GM19043 (cell line): Measurements from ENCODE around the gene TIGD6.
"Not testable (repeated sequence)": the region's sequence is repeated elsewhere in the genome, so short reads cannot be mapped to it uniquely, and the experiment has no call there.

Experiments
- ATAC-seq: cut with Tn5 transposase; IDR thresholded peaks from one replicate; pipeline ENCODE4 v1.9.1; 2021; ENCODE audit warnings: low read depth; ENCODE audit not compliant: unreplicated experiment

The TIGD6 gene

DNA sequence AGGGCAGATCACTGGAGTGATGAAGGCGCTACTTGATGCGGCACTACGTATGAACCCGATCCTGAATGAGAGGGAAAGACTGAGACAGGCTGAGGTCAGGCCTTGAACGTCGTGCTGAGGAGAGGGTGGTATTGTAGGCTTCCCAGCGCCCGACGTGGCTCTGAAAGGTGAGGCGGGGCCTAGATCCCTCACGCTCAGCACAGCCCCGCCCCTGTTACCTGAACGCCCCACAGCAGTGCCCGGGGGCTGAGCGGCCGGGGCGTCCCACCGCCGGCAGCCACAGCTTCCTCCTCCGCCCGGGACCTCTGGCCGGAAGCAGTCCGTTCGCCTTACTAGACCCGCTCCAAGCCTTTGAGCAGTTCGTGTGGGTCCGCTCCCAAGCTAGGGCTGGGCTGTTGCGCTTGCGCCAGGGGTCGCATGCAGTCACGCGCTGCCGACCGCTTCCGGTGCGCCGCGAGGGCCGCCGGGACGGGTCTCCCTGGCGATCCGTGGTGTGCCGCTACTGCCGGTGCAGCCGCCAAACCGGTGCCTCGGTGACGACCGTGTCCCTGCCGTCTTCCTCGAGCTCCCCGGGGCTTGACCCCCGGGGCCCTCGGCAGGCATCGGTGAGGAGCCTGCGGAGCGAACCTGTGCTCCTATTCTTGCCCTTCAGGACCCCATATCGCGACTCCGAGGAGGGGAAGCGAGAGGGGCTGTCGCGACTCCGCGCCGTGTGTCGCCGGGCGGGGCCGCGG, at the start of gene TIGD6, which contains the start of gene HMGXB3:
TIGD6 (minus strand) TSS at position 399 of the 734 bp plus-strand sequence. CDS start 4,306 bp downstream, outside the sequence.
HMGXB3 (plus strand) TSS at position 484 of the 734 bp plus-strand sequence. CDS start 4,114 bp downstream, outside the sequence.
- peak; percentile 85 for ATAC-seq

DNA sequence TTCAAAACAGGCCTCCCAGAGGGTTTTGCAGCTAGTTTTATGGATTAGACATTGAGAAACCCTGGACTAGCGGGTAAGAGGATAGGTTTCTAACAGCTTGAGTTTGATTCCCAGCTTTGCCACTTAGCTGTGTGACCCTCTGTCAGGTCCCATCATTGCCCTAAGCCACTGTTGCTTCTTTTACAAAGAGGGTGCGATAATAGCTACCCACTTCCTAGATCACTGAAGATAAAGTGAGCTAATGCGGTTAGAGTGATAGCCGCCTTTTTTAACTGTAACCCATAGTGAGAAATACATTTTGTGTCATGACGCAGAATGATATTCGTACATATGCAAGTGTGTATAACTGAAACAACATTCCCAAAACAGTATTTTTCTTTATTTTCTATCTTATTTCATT, 45.6 kb upstream of the TIGD6 start:
- ATAC-seq = no peak

DNA sequence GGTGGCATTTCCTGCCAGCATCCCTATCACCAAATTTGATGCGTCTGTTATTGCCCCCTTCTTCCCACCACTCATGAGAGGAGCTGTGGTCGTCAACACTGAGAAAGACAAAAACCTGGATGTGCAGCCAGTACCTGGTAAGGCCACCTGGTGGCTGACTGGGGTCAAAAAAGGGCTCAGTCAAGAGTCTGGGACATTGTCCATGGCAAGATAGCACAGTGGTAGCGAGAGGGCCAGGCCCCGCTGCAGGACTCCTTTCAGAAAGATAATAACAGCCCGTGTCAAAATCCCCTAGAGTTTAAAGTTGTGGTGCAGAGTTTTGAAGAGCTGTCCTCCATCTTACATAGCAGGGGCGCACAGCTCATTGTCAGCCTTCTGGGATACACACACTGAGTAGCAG, 45.1 kb upstream of the TIGD6 start:
- no peak for ATAC-seq

DNA sequence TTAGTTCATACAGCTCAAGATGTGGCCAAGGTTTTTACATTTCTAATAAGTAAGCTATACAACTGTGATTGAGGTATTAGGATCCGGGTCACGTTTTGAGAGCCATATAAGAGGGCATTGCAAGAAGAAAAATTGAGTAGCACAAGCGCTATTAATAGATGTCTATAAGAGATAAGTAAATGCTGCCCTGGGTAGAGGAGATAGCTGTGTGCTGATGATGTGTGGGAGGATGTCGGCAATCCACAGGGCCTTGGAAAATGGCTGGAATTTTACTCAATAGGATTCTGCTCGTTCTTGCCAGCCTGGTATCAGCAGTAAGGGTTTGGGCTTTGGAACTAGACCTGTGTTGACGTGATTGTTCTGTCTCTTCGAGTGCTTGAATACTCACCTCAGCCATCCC, 44.3 kb upstream of the TIGD6 start:
- ATAC-seq = no peak

DNA sequence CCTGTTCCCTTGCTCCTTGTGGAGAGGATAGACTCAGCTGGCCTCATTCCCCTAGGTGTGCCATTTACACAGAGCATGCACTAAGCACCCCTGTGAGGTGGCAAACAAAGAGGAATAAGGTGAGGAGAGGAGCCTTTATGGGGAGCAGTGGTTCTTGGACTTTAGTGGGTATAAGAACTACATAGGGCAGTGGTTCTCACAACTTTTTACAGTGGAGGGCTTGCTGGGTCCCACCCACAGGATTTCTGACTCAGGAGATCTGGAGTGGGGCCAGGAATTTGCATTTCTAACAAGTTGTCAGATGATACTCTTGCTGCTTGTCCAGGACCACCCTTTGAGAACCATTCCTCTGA, 43.9 kb upstream of the TIGD6 start:
- ATAC-seq = no peak

DNA sequence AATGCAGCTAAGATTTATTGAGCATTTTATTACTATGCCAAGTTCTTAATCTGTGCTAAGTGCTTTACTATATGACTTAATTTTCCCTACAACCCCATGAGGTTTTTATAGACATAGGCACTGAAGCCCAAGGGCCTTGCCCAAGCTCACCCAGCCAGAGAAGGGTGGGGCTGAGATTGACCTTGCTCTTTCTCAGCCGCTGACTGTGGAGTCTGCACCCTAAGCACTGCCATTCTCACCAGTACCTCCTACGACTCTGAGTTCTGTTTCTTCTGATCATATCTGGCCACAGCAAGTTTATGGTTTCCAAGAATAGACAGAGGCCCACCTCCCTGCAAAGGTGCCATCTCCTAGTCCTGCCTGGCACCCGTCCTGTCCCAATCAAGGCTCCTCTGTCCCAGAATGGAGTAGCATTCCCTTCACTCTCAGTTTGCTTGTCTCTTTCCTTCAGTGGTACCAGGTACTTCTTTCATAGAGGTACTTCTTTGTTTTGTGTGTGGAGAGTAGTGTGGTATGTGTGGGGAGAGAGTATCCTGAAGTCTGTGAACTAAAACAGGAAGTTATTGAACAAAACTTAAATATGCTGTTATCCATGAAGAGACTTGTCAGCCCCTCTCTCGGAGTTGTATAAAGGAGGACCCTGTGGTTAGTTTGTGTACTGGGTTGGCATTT, 43.3 kb upstream of the TIGD6 start:
- no peak for ATAC-seq

DNA sequence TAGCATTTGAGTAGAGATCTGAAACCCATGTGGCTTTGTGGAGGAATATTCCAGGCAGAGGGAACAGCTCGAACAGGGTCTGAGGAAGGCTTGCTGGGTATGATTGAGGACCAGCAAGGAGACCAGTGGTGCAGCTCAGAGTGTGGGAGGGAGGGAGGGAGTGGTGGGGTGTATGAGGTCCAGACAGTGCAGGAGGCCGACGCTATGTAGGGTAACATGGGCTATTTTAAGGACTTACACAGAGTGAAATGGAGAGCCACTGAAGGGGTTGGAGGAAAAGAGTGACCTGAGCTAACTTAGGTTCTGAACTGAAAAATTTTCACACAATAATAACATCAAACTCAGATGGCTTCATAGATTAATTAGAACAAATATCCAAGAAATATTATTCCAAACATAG, 42.0 kb upstream of the TIGD6 start:
- no peak for ATAC-seq

DNA sequence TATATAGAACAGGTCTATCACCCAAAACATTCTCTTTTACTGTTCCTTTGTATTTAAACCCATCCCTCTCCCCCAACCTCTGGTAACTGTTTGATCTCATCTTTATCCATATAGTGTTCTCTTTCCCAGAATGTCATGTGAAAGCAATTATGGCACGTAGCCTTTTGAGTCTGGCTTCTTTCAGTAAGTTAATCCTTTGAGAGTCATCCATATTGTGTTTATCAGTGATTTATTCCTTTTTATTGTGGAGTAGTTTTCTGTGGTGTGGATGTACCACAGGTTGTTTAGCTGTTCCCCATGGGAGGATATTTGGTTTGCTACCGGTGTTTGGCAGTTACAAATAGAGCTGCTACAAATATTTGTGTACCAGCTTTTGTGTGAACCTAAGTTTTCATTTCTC, 38.1 kb upstream of the TIGD6 start:
- no peak for ATAC-seq

DNA sequence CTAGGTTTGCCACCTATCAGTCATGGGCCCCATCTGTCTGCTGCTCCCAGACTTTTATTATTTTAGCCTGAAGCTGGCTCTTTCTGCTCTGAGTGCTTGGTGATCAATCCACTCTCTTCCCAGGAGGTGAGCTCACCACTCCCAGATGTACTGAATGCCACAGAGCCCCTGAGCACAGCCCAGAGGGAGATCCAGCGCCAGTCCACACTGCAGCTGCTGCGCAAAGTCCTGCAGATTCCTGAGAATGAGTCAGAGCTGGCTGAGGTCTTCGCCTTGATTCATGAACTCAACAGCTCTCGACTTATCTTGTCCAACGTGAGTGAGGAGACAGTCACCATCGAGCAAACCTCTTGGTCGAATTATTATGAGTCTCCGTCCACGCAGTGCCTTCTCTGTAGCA, 36.1 kb upstream of the TIGD6 start:
- no peak for ATAC-seq

DNA sequence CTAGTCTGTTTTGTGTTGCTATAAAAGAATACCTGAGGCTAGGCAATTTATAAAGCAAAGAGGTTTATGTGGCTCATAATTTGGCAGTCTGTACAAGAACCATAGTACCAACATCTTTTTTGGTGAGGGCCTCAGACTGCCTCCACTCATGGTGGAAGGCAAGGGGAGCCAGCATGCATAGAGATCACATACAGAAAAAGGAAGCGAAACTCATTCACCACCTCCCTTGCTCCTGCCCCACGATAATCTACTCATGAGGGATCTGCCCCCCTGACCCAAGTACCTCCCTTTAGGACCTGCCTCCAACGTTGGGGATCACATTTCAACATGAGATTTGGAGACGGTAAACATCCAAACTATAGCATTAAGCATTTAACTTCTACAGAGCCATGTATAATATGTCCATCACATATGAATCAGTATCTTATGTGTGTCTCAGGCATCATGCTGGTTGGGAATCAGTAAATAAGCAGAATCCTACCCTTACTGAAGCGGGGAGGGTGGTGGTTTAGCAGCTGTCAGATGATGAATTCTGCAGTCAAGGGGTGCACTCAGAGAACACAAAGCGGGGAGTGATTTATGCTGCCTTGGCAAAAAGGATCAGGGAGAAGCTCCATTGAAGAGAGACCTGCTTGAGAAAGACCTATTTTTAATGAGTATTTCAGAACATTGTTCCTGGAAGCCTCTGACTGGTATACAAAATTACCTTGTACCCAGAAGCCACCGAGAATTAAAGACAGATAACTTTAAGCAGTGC, 34.9 kb upstream of the TIGD6 start:
- peak; percentile 95 for ATAC-seq

DNA sequence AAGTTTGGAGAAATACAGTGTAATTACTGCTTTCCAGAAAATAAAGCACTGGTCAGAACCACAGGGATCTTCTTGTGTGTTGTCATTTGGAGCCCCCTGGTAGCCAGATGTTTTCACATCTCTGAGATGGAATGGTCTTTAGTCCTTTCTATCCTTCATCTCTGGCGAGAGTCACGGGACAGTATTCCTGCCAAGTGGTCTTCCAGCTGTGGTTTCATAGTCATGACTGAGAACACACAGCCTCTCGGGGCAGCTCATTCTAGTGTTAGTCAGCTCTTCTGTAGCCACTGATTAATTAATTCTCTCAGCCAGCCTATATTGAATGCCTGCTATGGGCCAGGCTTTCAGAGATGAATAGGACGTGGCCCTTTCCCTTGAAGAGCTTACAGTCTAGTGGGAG, 34.2 kb upstream of the TIGD6 start:
- no peak for ATAC-seq

DNA sequence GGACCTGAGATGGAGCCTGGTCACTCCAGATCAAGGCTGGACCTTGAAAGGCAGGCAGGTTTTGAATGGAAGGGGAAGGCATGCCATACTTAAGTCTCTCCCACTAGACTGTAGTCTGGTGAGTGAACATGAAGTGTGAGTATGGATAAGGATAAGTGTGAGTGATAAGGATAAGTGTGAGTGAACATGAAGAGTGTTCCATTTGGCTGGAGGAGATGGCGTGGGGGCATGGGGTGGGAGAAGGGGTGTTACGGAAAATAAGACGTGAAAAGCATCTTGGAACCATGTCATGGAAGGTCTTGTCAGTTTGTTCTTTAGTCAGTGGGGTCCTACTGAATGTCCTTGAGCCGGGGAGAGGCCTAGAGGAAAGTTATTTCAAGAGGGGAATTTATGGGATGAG, 32.9 kb upstream of the TIGD6 start:
- no peak for ATAC-seq

DNA sequence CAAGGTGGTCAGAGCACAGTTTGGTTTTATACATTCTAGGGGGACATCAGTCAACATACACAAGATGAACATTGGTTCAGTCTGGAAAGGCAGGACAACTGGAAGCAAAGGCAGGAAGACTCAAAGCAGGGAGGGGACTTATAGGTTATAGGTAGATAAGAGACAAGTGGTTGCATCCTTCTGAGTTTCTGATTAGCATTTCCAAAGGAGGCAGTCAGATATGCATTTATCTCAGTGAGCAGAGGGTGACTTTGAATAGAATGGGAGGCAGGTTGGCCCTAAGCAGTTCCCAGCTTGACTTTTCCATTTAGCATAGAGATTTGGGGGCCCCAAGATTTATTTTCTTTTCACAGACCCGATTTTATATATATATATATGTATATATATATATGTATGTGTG, 27.6 kb upstream of the TIGD6 start:
- not testable (repeated sequence) for ATAC-seq

DNA sequence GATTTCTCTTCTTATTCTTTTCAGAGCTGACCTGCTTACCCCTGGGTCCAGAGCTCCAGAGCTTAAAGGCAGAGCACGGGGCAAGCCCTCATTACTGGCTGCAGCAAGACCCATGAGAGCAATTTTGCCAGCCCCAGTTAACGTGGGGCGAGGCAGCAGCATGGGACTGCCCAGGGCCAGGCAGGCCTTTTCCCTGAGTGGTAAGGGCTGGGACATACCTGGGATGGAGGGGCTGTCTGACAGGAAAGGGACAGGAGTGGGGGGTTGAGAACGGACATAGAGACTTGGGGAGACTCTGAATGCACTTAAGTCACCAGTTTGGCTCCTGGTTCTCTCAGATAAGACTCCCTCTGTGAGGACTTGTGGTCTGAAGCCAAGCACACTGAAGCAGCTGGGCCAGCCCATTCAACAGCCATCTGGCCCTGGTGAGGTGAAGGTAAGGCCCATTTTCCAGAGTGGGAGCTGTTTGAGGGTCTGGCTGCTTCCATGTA, 26.3 kb upstream of the TIGD6 start:
- ATAC-seq = no peak

DNA sequence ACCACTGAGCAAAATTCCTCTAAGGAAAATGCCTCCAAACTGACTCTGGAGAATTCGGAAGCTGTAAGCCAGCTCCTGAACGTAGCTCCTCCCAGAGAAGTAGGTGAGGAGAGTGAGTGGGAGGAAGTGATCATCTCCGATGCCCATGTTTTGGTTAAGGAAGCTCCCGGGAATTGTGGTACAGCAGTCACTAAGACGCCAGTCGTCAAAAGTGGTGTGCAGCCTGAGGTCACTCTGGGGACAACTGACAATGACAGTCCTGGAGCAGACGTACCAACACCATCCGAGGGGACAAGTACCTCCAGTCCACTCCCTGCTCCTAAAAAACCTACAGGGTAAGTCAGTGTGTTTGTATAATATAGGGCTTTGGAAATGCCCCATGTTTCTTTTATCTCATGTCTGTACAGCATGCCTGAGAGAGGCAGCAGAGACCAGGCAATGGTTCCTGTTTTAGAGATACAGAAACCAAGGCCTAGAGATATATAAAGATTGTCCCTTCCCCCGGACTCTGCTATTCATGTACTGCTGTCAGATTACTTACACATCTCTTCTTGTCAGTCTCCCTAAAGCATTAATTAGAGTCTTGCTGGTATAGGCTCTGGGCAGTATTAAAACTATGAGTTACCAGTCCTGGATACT, 24.0 kb upstream of the TIGD6 start:
- ATAC-seq = no peak

DNA sequence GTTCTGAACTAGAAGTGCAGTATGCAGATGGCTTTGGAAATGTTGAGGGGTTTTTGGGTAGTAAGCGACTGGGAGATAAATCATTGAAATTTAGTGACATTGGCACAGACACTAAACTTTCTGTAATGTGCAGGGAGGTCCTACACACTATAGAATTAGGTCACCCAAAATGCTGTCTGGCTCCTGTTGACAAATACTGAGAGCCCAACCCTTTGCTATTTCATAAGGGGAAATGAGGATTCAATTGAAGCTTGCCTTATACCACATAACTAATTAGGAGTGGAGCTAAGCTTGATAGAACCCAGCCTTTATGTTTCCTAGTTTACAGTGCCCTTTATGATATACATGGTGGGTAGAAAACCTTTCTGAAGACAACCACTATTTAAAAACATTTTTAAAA, 22.7 kb upstream of the TIGD6 start:
- no peak for ATAC-seq

DNA sequence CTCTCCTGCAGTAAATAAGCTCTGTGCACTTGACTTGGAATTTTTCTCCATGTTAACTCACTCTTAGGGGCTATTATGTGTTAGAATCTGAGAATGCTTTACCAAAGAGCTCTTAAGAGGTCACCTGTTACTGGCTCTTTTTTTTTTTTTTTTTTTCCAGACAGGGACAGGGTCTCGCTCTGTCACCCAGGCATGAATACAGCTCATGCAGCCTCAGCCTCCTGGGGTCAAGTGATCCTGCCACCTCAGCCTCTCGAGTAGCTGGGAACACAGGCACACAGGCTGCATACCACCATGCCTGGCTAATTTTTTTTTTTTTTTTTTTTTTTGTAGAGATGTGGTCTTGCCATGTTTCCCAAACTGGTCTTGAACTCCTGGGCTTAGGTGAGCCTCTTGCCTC, 22.2 kb upstream of the TIGD6 start:
- no peak for ATAC-seq

DNA sequence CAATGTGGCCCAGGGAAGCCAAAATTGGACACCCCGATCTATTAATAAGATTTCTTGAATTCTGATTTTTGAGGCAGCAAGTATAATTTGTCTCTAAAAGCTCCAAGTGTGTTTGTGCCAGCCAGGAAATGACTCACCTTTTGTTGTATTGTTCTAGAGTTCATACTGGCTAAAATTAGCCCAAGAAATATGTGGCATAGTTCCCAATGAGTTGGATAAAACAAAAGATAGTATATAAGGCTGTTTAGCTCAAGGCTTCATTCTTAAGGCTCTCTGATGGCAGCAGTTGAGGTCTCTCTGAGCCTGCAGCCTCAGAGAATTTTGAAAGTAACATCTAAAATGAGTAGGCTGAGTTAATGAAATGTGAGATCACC, 21.7 kb upstream of the TIGD6 start:
- no peak for ATAC-seq

DNA sequence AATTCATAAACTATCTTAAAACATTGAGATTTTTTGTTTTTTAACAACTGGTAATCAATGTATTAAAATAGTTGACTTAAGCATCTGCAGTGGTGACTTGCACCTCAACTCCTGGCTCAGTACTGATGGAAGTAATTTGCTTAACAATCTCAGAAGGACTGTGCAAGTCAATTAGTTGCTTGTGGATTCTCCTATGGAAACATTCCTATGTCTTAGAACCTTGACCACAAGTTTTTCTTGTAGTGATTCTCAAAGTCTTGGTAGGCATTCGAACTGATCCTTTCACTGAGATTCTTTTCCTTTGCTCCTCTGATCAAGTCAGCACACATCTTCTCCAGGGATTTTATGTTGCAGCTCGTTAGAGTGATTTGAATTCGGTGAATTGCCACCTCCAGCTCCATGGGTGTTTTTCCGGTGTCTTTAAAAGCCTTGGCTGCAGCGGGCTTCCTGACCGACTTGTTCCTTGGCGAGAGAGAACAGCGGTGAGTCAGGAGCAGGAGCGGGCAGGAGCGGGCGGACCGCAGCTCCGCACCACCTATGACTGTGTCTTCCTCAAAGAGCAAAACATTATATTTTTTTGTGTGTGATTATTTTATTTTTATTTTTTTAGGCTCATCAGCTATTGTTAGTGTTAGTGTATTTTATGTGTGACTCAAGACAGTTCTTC, 21.2 kb upstream of the TIGD6 start:
- ATAC-seq = no peak

DNA sequence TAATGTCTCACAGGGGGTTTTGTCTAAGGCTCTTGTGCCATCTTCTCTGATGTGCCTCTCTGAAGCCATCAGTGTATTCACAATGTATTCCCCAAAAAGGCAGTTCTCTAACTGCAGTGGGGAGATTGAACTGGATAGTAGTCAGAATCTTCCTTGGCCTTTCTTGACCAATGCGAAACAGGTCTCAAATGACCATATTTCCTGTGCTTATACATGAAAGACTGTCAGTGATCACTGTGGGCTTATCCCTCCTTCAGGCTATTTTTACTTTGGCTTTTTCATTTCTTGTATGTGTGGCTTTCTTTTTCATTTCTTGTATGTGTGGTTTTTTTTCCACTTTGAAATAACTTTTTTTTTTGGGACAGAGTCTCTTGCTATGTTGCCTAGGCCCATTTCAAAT, 19.8 kb upstream of the TIGD6 start:
- no peak for ATAC-seq
